Kasumi-1 (cell line): ENCODE measurements around the gene POC1B.

Experiments used
- DNase-seq, 2 experiments: peaks; one replicate each; lab custom pipeline; 2025; lab: John Stamatoyannopoulos, UW

The POC1B gene

DNA sequence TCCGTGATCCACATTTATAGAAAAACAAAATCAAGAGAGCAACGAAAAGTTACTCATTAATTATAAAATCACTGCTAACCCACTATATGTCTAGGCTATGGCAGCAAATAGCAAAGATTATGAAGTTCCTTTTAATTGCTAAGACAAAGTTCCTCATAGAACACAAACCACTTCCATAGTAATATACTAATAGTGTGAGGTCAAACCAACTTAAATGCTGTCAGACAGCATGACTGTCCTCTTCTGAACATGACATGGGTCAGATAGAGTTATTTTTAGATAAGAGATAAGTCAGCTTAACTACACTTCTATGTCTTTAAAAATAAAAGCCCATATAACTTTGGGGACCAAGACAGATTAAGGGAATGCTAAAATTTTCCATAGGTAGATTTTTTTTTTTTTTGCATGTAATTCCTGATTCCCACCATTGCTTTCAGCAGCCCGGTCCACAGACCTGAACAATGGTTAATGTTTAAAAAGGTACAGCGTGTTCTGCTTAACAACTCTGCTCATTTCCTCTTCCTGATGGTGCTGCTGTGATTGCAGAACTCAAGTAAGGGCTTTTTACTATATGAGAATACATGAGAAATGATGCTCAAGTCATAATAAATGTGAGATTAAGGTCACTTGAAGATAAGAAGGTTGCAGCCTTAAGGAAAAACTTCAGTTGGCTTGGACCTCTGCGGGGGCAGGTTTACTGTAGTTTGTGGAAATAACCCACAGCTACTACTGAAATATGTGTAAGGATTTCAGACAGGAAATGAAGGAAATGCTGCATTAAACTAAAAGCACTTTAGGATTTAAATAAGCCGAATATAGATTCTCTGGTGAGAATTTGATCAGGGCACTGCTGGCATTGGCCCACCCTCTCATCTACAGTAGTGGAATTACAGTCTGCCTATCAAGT, 135.8 kb downstream of the POC1B start:
- peak in 1 of 2 experiments; percentile 36 for DNase-seq

DNA sequence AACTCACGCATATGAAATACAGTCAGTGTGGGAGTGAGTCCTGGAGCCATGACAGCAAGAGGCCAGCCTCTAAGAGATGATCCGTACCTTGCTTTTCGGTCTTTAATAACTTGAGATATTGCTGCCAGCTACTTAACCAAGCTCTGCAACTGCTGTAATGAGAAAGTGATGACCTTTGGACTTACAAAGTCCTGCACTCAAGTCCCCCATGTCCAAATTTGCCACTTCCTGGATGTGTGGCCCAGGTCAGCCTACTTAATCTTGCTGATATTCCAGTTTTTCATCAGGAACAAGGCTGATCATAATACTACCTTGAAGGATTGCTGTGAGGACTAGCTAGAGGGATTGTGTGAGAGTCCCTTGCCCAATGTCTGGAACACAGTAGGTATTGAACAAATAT, 139.7 kb downstream of the POC1B start:
- DNase-seq = no peak

DNA sequence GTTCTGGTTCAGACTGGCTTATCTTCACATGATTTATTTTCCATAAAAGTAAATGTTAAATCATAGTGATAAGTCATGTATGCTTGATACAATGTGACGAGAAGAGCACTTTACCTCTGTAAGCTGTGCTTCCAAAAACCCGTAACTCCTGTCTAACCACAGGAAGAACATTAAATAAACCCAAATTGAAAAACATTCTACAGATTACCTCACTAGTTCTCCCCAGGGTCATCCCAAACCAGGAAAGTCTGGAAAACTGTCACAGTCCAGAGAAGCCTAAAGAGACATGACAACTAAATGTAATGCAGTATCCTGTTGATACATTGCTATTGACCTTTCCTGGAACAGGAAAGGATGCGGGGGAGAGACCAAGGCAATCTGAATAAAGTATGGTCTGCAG, 141.0 kb downstream of the POC1B start:
- DNase-seq = no peak

DNA sequence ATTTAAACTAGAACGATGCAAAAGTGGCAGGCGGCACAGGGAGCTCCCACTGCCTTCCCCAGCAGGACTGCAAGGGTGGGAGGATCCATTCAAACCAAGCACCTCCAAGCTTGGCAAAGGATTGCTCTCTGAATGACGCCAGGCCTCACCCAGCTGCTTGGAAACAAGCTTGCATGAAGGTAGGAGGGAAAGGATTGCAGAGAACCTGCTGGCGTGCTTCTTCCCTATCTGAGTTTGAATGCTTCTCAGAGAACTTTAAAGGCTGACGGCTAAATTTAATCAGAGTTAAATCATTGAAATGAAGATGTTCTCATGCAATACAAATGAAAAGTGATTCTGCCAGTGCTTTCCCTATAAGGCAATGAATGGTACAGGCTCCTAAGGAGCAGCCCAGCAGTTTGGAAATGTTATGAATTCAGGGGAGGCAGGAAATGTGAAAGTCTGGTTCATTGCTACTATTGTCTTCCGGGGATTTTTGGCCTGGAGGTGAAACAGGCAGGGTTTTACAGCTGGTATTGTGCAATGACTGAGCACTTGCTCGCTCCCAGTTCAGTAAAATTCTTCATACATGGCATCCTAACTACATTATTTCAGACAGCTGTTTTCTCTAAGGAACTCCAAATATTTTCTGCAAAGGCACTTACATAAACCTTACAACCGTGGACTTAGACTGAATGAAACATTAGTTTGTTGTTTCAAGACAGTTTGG, 141.6 kb downstream of the POC1B start:
- DNase-seq = peak; percentile 70 to 84

DNA sequence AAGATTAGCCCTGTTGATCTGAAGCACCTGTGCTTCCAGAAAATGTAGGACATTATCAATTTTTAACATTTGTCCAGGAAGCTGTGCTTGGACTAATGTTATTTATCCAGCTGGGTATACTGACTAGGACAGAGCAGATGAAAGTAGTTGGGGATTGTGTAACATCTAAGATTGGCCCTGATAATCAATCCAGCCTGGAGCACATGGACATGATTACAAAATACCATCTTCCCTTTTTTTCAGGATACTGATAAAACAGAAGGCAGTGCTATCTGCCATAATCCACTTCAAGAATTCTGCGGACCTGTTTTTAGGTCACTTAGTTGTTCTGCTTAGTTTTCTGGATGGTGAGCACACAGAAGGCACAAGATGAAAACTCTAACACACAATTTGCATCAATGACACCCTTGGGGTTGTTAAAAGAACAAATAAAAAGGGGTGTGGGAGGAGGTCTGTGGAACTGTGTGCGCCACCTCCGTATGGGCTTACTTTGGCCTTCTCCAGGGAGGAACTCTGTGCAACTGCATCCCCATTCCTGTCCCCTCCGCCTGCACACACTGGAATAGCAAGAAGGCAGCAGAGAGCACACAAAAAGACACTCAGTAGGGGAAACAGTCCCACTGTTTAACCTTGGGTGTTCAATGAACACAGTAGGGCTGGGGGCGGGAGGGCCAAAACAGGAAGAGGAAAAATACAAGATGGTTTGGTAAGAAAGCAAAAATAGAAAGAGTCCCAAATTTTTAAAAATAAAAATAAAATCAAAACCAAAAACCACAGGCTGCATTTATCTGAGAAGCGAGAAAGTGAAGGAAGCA, 142.4 kb downstream of the POC1B start:
- DNase-seq = peak; percentile 41 to 42

DNA sequence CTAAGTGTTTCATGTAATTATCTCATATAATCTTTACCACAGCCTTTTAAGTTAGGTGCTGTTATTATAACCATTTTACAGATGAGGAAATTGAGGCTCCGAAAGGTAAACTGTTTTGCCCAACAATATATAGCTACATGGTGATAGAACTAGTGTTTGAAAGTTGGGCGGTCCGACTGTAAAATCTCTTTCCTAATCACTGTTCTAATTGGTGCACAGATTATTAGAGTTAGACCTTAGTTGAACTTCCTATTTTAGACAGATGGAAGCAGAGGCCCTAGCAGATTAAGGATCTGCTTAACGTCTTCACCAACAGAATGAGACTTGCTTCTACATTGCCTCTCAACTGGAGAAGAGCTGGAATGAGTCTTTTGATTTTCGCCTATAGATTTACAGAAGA, 143.5 kb downstream of the POC1B start:
- peak in 1 of 2 experiments; percentile 25 for DNase-seq

DNA sequence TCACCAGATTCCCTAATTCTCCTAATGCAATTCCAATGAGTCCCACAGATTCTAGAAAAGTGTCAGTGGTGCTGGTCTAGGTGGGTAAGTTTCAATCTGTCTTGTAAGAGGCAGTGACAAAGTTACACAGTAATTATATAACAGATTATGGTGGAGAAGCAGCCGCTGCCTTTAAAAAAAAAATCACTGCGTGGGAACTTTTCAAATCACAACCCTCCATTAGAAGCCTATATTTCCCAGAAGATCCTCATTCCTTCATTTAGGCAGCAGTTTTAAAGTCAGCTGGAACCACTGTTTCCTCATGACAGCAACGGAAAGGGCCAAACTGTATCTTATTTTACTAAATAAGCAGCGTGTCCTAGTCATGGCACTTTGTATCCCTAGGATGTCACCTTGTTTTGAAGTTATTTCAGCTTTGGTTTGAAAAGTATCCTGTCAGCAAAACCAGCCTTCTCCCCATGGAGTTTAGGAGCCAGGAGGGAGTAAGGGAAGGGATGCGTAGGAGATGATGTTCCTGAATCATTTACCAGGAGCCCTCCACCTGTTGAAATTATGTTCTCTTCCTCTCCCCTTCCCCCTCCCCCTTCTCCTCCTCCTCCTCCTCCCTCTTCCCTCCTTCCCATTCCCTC, 145.9 kb downstream of the POC1B start:
- DNase-seq = no peak

DNA sequence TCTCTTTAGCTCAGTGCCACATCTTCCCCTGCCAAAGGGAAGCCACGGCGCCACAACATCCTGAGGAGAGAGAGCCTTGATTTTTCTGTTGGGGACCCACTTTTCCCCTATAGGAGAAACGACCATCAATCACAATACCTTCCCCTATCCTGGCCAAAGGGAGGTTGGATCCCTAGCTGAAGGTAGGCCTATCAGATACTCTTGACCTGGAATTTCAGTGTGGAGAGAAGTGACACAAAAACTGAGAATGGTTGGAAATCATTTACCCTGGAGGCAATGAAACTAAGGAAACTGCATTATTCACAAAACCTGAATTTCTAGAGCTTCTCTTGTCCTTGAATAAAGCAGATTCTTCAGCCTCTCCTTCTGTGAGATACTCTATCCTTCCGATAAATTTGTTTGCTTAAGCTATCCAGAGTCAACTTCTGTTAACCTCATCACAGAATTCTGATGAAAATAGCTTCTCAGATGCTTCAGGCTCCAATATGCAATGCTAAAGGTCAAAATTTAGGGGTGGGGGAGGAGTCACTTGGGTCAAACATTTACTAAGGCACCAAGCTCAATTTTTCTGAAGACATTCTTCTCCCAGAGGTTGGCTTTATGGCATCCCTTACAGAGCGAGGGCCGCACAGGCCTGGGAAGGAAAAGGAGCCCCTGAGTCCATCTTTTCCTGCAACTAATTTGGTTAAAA, 146.6 kb downstream of the POC1B start:
- no peak for DNase-seq

DNA sequence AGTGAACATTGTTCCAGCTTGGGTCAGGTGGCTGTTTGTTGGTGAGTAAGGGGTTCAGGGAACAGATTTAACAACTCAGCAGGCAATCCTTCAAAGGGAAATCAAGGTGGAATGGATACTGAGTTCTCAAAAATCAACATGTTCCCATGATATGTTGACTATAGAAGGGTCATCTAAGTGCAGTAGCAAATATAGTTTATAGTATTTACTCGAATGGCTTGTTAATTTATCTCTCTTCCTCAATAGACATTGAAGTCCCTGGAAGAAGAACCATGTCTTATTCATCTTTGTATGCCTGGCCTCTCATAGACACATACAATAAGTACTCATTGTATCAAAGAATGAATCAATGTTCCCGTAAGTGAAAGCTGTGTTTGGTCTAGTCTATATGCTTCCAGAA, 149.0 kb downstream of the POC1B start:
- DNase-seq = no peak

DNA sequence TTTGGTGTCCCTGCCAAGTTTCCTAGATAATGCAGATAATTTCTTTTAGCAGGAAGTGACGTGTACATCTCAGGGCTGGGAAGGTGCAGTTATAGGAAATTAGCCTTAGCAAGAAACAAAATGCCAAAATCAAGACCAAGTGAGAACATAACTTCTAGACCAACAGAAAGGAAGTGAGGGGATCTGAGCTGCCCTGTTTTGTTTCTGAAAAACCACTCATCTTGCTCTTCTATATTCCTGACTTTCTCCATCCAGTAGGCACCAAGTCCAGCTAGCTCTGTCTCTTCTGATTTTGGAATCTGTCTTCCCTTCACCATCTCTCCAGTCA, 149.7 kb downstream of the POC1B start:
- no peak for DNase-seq

DNA sequence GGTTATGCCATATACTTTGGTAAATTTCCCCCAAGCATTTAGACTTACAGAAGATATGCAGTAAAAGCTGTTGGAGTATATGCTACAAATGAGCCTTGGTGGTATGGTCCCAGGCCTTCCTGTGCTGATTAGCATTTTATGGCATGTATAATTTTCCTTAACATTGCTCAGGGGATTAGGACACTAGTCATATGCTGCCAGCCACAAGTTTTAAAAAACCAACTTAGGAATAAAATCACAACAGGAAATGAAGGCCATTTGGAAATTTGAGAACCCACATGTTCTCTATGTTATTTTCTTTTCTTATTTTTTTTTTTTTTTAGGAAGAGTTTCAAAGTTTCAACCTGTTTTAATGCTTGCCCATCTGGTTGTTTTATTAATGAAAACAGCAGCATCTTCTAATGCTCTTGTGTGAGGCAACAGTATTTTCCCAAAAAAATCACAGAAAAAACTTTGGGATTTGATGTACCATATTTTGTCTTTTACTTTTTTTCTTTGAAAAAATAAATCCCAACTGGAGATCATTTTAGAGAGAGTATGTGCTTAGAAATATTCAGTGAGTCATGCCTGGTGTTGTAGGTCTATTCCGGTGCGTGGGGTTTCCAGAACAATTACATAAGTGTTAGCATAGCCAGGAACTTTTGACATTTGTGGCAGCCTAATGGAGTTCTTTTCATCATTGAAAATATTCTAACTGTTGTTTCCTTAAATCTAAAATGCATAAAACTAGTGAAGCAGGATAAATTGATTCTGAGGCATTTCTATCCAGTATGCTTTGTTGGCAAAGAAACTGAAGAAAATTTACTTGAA, 151.9 kb downstream of the POC1B start:
- no peak for DNase-seq

DNA sequence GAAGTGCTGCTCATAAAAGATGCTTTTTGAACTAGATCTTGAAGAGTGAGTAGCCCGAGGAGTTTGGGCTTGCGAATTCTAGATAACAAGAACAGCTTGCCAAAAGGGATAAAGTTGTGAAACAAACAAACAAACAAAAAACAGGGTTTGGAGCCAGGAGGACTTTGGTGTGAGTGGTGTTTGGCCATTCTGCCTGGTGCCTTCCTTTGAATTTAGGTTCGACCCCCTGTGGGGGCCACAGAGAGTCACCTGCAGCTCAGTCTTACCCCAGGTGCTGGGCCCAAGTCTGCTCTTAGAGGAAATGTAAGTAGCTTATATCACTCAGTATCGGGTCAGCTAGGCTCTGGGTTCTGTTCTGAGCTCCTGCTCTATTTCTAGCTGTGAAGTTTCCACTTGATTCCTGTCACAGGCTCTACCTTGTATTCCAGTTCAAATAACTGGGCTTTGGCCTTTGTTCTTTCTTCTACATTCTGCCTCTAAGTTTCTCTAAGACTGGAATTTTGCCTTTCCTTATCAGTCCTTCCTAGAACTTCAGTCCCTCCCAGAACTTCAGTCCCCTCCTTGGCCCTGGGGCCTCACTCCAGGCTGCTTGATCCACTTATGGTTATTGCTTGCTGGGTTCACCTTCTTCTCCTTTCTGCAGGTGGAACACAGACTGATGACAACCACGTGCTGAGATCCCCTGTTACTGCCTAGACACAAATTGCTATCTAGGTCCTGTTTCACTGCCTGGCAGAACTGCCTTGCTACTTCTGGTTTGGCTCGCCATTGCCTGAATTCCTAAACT, 153.1 kb downstream of the POC1B start:
- no peak for DNase-seq

DNA sequence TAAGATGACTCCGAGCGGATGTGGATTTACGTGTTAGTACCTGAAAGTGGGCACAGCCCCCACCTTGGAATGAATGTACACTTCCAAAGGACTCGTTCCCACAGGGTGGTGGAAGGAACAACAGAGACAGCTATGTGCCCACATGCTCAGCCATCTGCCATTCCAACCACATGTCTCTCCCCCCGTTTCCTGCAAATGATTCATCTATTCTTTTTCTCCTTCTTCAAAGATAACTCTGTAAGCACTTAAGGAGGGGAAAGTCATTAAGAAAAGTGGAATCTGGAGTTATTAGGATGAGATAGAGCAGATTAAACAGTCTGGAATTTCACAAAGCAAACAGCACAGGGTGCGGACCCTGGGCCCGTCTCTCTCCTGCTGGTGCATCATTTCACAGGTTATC, 155.0 kb downstream of the POC1B start:
- DNase-seq = peak; percentile 42 to 57

DNA sequence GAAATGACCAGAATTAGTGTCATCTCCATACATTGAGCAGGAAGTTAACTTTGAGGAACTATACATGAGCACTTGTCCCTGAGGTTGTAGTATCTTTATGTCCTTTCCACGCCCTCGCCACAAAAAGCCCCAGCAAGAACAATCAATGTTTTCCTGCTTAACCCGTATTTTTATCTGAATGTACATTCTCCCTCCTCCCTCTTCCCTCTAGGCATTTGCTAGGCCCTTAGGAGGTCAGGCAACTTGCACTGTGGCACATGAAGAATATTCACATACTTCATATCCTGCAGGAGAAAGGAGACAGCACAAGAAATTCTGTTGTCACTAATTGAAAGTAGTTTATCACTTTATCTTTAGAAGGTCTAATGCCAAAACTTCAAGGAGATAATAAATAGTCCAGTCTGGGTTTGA, 155.4 kb downstream of the POC1B start:
- DNase-seq = peak; percentile 37 to 57
